Loucy (cell line): ENCODE data around the gene DAB1.

Experiments
- H2AFZ ChIP-seq: fragments of 200-600 bp; sonication (generic); 2 replicates; pipeline ENCODE4 v1.6.0; 2016; ENCODE audit warnings: antibody characterized with exemption, mild to moderate bottlenecking, low read length, moderate library complexity
- H3F3A ChIP-seq: fragments of 200-600 bp; 2 replicates; pipeline ENCODE4 v1.6.0; 2016; ENCODE audit warnings: antibody characterized with exemption, low read depth, mild to moderate bottlenecking
- H3K27me3 ChIP-seq: fragments of 200-600 bp; sonication (generic); 2 replicates; pipeline ENCODE4 v1.6.1; 2014; ENCODE audit warnings: low read length, mild to moderate bottlenecking; ENCODE audit not compliant: insufficient read depth, poor library complexity, severe bottlenecking
- H3K36me3 ChIP-seq: fragments of 200-600 bp; sonication (generic); 2 replicates; pipeline ENCODE4 v1.6.1; 2016; ENCODE audit warnings: low read length; ENCODE audit not compliant: insufficient read depth
- H3K4me1 ChIP-seq: fragments of 200-600 bp; sonication (generic); 2 replicates; pipeline ENCODE4 v1.5.1; 2014; ENCODE audit warnings: low read length, mild to moderate bottlenecking; ENCODE audit not compliant: insufficient read depth, poor library complexity, severe bottlenecking
- H3K4me2 ChIP-seq: fragments of 200-600 bp; sonication (generic); 2 replicates; pipeline ENCODE4 v1.6.0; 2014; ENCODE audit warnings: antibody characterized with exemption, low read length, low read depth, mild to moderate bottlenecking; ENCODE audit not compliant: poor library complexity, severe bottlenecking
- H3K4me3 ChIP-seq: fragments of 200-600 bp; sonication (generic); 2 replicates; pipeline ENCODE4 v1.5.1; 2014; ENCODE audit warnings: low read length, mild to moderate bottlenecking, mixed read lengths; ENCODE audit not compliant: poor library complexity, severe bottlenecking
- H3K79me2 ChIP-seq: fragments of 200-600 bp; sonication (generic); 2 replicates; pipeline ENCODE4 v1.6.1; 2014; ENCODE audit warnings: low read length; ENCODE audit not compliant: insufficient read depth
- H3K9ac ChIP-seq: fragments of 200-600 bp; sonication (generic); 2 replicates; pipeline ENCODE4 v1.6.0; 2014; ENCODE audit warnings: mild to moderate bottlenecking, low read depth, low read length, moderate library complexity; ENCODE audit not compliant: poor library complexity, severe bottlenecking
- H3K9me2 ChIP-seq: fragments of 200-600 bp; sonication (generic); replicated peaks from 2 replicates; pipeline ENCODE4 v1.6.1; 2016; ENCODE audit warnings: low read depth, low read length, mixed read lengths
- H3K9me3 ChIP-seq: fragments of 200-600 bp; sonication (generic); 2 replicates; pipeline ENCODE4 v1.6.1; 2014; ENCODE audit warnings: mild to moderate bottlenecking, antibody characterized with exemption, low read length, low read depth; ENCODE audit not compliant: insufficient read depth
- H4K20me1 ChIP-seq: fragments of 200-600 bp; sonication (generic); 2 replicates; pipeline ENCODE4 v1.6.0; 2014; ENCODE audit warnings: antibody characterized with exemption, low read length, mild to moderate bottlenecking; ENCODE audit not compliant: insufficient read depth, poor library complexity, severe bottlenecking
- EZH2phosphoT487 ChIP-seq: fragments of 200-600 bp; IDR thresholded peaks from 2 replicates; pipeline ENCODE4 v1.6.1; 2018; ENCODE audit warnings: antibody characterized with exemption, mild to moderate bottlenecking, moderate library complexity, borderline replicate concordance
- TF ChIP-seq, protein P1 (sequence below): fragments of 200-600 bp; sonication (generic); conservative IDR thresholded peaks from 2 replicates; pipeline ENCODE4 v1.5.1; 2014; ENCODE audit warnings: mild to moderate bottlenecking, antibody characterized with exemption, low read length

DAB1 gene

DNA sequence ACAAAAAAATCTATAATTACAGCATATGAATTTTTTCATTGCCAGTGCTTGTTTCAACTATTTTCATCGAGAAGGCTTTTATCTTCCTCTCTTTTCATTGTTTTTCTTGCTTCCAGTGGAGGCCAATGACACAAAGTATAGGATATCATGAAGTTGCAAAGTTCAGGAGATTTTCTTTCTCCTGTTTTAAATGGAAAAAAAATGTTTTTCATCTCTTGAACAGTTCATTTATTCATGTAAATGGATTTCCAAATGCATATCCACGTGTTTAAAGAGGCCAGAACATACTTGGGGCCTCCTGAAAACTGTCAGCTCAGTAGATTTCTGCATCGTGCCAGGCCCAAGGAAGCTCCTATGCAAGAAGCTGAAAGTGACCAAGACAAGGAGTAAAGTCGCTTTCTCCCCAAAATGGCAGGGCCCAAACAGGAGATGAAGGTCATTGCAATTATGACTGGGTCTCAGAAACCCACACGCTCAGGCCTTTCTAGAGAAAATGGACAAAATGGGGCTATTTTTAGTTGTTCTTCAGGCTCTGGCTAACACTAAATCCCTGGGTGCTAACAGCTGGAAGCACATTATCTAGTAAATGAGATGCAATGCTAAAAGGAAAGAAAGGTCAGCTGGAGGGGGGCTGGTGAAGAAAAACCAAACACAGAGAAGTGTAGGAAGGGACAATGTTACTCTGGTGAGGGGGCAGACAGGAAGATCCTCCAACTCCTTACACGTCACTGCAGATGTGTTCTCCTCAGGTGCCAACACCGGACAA lies 321.1 kb downstream of the DAB1 start:
- H3K4me1 ChIP-seq, result no peaks in the 10 kb centered on the region
- H4K20me1 ChIP-seq, result no peaks in the 10 kb centered on the region
- H3K9ac ChIP-seq, result no peak overlapping the region
- H3F3A ChIP-seq, result no peaks in the 10 kb centered on the region
- 0 out of 2 replicates have a peak, but pooled peaks cover 2% of the 10 kb centered on the region for H3K9me2 ChIP-seq
- no peak overlapping the region for H3K4me2 ChIP-seq
- TF ChIP-seq, protein P1, sequence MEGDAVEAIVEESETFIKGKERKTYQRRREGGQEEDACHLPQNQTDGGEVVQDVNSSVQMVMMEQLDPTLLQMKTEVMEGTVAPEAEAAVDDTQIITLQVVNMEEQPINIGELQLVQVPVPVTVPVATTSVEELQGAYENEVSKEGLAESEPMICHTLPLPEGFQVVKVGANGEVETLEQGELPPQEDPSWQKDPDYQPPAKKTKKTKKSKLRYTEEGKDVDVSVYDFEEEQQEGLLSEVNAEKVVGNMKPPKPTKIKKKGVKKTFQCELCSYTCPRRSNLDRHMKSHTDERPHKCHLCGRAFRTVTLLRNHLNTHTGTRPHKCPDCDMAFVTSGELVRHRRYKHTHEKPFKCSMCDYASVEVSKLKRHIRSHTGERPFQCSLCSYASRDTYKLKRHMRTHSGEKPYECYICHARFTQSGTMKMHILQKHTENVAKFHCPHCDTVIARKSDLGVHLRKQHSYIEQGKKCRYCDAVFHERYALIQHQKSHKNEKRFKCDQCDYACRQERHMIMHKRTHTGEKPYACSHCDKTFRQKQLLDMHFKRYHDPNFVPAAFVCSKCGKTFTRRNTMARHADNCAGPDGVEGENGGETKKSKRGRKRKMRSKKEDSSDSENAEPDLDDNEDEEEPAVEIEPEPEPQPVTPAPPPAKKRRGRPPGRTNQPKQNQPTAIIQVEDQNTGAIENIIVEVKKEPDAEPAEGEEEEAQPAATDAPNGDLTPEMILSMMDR, result no peak
- TF ChIP-seq EZH2phosphoT487, result no peak
- H3K36me3 ChIP-seq, result no peaks in the 10 kb centered on the region
- H3K4me3 ChIP-seq, result no peak overlapping the region
- no peak overlapping the region for H2AFZ ChIP-seq
- H3K9me3 ChIP-seq, result no peaks in the 10 kb centered on the region
- no peaks in the 10 kb centered on the region for H3K79me2 ChIP-seq
- no peaks in the 10 kb centered on the region for H3K27me3 ChIP-seq

- Histone ChIP-seq H3K9me2 (0 out of 2 replicates have a peak, but pooled peaks cover 2% of the 10 kb centered on the region), H3K4me2 (no peak overlapping the region), H3K79me2 (no peaks in the 10 kb centered on the region), H3F3A (no peaks in the 10 kb centered on the region), H3K36me3 (no peaks in the 10 kb centered on the region), H3K9me3 (no peaks in the 10 kb centered on the region), H4K20me1 (no peaks in the 10 kb centered on the region), H3K4me1 (no peaks in the 10 kb centered on the region), H3K9ac (no peak overlapping the region), H3K4me3 (no peak overlapping the region), H2AFZ (no peak overlapping the region), H3K27me3 (no peaks in the 10 kb centered on the region)
- TF ChIP-seq, protein P1, result no peak
- TF ChIP-seq EZH2phosphoT487, result no peak
Measured at GRCh38 chr1:57101209-57101608, 322.7 kb downstream of the DAB1 start.

DNA sequence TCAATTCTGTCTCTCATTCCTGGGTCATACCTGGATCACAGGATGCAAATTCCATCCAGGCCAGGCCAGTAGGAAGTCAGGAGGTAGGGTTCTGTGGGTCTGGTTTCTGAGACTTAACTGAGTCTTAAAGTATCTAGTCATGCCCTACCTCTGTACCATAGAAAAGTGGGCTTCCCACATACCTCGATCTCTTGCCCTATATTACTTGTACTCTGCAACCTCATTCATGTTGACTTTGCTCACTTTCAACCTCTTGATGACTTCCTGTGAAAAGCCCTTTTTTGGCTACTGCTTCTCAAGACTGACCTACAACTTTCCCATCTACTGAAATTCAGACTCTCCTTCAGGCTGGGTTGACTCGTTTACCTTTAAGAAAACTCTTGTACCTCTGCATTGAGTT lies 329.1 kb downstream of the DAB1 start:
- Histone ChIP-seq H3K9me3 (no peaks in the 10 kb centered on the region), H4K20me1 (no peaks in the 10 kb centered on the region), H2AFZ (no peak overlapping the region), H3K4me3 (no peak overlapping the region), H3F3A (no peaks in the 10 kb centered on the region), H3K79me2 (no peaks in the 10 kb centered on the region), H3K9me2 (0 out of 2 replicates have a peak, but pooled peaks cover 2% of the 10 kb centered on the region), H3K27me3 (no peaks in the 10 kb centered on the region), H3K9ac (no peak overlapping the region), H3K36me3 (no peaks in the 10 kb centered on the region), H3K4me1 (no peaks in the 10 kb centered on the region), H3K4me2 (no peak overlapping the region)
- no peak for TF ChIP-seq EZH2phosphoT487
- TF ChIP-seq, protein P1, result no peak
